Stimulated activated CD8-positive, alpha-beta memory T cell treated with anti-CD3 and anti-CD28 coated beads, Interleukin-7, amount 100 ng/mL, for 1 hour (primary cell): ENCODE measurements around the gene OPN3.

Experiments
- DNase-seq, 2 donors: peaks; one replicate each; pipeline ENCODE4 v3.0.0-alpha.2; 2020; ENCODE audit warnings: low read depth in 2 of 2

OPN3 gene

DNA sequence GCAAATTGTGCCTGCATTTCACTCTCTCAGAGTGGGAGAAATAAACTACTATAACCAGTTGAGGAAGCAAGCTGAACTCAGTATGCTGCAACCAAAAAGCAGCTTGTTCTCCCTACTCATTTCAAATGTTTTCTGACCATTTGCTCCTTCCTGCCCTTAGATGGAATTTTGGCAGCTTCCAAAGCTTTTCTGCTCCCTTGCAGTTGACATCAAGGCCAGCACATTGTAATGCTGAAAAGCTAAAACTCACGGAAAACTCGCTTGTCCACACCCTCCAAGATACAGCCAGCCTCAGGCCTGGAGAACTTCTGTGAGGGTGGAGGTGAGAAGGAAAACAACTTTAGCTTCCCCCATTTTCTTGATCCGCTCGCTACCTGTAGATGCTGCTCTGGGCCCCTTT, 5.0 kb upstream of the OPN3 start:
- no peak for DNase-seq

DNA sequence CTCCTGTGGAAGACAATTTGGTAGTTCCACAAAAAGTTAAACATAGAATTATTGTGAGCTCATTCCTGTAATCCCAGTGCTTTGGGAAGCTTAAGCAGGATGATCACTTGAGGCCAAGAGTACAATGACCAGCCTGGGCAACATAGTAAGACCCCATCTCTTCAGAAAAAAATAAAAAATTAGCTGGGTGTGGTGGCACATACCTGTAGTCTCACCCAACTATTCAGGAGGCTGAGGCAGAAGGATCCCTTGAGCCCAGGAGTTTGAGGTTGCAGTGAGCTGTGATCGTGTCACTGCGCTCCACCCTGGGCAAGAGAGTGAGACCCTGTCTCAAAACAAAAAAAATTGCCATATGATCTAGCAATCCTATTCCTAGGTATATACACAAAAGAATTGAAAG, 4.1 kb upstream of the OPN3 start:
- DNase-seq: no peak

DNA sequence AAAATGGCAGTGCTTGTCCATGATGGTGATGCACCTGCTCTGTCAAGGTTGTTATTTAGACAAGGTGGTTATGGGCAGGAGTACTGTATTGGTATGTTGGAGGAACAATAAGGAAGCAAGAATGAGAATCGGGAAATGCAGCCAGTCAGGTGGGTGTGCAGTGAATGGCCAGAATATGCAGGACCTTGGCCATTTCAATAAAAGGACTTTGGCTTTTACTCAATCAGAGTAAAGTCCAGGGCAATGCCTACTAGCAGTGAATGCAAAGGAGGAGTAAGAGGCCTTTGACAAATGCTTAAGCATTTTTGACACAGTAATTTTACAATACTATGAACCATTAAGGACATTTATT, 2.4 kb upstream of the OPN3 start:
- no peak for DNase-seq

DNA sequence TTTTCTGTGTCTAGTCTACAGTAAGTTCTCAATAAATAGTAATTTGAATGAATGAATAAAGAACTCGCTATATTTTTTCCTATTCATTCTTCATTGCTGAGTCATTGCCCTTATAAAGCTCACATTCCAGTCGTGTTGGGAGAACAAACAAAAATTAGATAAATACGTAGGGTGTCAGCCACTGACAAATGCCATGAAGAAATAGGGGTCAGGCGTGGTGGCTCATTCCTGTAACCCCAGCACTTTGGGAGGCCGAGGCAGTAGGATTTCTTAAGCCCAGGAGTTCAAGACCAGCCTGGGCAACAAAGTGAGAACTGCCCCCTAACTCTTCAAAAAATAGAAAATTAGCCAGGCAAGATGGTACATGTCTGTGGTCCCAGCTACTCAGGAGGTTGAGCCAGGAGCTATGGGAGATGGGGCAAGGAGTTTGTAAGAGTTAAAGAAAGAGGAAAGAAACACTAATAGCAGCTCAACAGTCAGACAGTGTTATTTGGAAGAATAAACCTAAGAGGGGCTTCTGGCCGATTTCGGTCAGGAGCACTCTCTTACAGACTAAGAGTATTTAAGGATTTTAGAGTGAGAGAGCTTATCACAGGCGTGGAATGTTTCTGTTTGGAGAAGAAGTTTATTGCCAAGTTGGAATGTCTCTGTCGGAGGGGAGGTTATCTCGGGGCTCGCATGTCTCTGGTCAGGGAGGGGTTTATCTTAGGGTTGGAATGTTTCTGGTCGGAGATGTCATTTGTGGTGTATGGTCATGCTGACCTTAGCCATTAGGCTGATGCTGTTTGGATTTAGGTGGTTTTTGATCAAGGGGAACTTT, 1.8 kb upstream of the OPN3 start:
- DNase-seq: no peak

DNA sequence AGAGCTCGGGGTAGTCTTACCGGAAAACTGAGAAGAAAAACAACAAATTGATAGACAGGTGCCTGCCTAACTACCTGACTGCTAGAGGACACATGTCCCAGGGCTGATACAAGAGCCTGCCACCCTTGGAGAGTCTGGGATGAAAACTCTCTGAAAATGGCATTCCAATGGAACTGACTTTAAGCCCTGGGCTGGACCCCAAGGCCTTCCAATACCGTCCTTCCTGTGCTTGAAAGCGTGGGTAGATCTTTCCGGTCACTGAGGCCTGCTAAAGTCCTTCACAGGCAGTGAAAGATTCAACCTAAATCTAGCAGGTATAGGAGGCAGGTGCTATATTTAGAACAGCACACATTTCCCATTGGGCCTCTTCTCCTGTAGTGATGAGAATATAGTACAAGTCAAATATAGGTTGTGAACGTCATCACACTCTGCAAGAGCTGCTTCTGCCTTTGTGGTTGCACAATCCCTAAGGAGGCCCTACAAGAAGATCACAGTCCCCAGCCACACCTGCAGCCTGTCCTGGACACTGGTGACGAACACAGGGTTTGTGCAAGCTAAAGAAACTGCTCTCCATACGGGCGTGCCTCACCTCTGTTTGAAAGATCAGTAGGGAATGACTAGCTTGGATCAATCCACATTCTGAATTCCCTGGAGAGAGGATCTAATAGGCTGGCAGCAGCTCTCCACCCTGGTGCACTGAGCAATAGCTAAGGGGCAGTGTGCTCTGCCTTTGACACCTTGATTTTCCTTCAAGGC, 876 bp upstream of the OPN3 start:
- no peak for DNase-seq

DNA sequence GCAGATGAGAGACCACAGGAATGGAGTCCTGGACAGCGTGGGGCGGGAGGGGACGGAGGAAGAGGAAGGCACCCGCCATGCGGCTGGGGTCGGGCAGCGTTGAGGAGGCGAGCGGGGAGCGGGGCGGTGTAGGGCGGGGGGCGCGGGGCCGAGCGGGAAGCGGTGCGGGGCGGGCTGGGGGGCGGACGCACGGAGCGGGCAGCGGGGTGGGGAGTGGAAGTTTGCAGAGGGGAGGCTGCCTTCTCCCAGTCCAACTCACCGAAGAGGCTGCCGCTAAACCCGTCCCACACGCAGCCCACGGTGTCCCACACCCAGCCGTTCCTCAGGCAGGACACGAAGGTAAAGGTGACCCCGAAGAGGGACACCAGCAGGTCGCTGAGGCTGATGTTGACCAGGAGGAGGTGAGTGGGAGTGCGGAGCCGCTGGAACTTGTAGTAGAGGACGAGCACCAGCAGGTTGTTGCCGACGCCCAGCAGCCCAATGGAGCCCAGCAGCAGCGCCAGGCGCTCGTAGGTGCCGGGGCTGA, 483 bp downstream of the OPN3 start:
- DNase-seq: peak in 1 of 2 donors; percentile 3

DNA sequence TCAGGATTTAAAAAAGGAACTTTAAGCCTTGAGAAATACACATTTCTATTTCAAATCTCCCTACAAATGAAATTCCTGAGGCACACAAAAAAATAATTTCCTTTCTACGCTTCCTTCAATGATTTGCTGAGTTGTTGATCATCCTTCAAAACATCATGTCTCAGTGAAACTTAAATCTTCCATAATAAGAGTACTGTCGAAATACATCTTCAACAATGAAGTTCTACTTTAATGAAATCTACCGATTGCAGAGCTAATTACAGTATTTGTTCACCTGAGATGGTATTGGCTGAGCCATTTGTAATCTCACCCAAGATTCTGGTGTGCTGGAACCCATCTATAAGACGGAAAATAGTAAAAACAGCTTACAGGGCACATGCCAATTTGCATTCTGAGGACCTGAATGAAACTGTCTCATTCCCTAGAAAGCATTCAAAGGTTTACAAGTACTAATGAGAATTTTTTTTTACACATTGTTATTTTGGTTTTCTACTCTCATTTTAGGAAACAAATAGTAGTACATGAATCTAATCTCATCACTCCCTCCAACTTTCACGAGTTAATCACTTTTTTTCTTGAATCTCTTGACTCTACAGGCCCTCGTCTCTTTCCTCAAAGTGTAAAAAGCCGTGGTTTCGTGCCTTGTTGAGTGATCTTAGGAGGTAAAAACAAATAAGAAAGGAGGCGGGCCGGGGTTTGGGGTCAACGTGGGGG, 1.1 kb downstream of the OPN3 start:
- no peak for DNase-seq

DNA sequence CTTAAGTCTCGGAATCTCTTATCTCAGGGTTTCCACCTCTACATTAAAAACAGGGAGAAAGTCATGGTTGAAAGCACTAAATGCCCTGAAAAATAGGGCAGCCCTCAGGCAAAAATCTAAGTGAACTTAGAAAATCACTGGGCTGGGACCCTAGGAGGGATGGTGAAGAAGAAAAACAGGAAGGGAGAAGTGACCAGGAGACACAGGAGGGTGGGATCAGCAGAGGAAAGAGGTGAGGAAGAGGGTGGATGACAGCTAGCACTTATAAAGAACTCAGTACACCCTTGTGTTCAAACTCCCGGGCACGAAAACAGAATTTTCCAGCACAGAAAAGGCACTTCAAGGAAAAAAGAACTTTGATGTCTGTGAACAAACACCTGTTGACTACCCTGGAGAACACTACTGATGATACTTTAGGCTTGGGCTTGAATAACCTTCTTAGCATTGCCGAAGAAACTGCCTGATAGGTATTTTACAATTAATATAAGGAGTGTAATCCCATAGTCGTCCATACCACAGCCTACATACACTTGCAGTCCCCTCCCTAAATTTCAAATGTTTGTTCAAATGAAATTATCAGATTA, 2.0 kb downstream of the OPN3 start:
- DNase-seq: no peak

DNA sequence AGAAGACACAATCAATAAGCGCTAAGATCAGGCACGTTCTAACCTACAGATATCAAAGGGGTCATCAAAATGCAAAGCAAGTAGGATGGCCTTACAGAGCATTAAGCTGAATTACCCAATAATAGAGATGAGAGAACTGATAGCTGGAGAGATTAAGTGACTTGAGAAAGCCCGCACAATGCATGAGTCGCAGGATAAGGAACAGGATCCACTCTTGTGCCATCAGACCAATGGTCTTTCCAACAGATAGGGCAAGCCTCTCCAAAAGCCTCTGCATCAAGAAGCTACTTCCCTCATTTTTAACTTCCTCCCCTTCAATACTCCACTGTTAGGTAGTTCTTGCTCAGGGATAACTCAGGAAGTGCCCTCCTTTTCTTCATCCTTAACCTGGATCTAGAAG, 2.6 kb downstream of the OPN3 start:
- no peak for DNase-seq

DNA sequence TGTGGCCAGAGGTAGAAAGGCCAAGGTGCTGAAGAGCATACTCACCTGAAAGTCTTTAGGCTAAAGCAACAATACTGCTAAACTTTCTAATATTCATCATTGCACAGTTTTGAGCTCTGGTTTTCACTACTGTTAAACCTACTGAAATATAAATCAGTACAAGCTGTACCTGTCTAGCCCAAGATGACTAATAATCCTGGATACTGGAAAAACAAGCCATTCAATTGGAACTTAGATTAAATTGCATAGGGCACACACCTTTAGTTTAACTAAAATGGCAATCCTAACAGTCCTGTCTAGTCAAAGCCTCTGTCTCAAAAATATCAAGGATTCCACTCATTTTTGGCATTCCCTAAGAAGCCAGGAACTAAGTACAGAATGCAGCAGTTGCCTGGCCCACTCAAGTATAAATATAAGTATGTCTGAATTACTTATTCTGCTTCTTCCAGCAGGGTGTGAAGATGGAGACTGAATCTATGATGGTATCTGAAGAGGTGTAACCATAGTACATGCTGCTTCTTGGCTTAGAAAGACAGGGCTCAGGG, 3.1 kb downstream of the OPN3 start:
- DNase-seq: no peak

DNA sequence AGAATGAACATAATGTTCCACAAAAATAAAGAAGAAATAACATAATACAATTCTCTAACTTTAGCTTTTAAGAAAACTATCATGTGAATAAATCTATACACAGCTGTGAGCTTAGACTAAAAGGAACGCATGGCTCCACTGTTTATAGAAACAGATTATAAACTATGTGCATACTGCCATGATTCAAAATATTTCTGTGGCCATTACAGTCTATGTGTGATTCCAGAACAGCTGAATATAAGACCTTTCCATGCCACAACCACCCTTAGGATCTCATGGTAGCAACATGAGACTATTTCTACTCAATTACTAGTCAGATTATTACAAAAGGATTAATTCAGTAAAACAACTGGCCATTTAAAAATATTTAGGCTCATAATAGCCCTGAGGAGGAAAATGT, 3.9 kb downstream of the OPN3 start:
- no peak for DNase-seq

DNA sequence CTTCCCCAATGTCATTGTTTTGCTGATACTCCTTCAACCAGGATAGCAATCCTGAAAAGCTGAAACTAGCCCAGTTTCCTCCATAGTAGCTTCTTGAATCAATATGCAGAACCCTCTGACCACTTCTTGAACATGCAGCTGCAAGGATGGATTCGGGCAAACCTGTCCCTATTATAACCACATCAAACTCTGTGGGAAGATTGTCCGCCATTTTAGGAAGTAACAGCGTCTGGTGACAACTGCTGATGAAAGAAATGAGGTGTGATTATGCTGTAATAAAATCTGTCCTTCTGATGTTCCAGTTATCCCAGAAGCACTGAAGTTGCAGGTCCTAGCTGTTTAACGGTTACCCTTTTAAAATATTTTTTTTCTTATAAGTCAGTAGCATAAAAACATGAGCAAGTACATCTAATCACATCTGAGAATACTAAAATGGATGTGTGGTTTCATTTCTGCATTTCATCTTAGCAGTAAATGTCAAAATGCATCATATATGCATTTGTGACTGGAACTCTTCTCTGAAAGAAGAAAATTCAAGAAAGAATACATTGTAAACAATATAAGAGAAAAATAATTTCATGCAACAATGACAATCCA, 4.5 kb downstream of the OPN3 start:
- DNase-seq: no peak

DNA sequence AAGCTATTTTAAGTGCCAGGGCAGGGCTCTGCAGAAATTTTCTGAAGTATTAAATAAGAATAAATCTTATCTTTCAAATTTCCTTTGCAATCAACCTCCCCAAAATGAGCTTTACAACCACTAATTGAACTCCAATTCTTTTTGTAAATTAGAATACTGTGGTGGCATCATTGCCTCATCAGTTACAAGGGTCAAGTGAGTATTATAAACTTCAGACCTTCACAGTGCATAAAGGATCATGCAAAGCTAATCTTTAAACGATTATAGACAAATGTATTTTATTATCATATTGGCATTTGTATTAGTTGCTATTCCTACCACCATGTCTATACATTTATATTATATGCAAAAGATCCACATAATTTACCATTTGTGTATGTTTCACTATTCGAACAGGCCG, 7.2 kb downstream of the OPN3 start:
- DNase-seq: no peak

DNA sequence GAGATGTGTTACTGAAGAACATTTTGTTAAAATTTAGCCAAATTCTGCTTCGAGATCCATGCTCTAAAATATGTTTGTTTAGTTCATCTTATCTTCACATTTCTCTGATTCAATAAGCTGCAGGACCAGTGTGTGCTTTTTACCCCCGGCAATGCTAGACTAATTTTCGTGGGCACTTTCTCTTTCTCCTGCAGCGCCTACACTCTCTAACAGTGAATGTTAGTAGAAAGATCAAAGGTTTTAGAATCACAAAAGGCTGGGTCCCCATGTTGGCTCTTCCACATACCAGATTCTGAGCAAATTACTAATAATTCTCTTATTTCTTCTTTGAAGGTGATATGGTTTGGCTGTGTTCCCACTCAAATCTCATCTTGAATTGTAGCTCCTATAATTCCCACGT, 8.5 kb downstream of the OPN3 start:
- no peak for DNase-seq

DNA sequence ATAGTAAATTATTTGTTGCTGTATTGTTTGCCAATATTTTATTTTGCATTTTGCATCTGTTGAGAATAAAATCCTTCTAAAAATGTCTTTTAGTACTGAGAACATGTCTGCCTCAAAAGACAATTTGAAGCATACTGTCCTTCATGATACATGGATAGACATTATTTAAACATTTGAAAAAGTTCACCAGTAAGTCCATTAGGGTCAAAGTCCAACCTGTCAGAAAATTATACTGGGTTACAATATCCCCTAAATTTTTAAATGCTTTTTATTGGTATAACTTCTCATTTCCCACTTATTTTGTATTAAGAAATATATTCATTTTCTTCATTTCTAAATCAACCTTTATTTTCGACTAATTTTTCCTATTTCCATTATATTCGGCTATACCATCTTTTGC, 9.3 kb downstream of the OPN3 start:
- no peak for DNase-seq

DNA sequence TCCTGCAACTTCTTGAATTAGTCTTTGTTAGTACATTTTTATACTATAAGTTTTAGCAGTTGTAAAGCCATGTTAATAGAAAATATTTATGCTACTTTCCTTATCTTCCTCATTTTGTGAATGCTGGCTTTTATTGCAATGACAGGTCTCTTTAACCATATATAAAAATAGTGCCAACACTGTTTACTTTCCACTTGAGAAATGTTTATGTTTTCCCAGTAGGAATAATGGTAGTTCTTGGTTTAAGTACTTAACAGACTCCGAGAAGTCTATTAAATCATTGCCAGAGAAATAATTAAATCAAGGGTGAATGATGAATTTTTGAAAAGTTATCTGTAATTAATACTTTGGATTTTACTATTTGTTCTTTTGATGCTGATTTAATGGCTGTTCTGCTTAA, 9.7 kb downstream of the OPN3 start:
- DNase-seq: no peak

DNA sequence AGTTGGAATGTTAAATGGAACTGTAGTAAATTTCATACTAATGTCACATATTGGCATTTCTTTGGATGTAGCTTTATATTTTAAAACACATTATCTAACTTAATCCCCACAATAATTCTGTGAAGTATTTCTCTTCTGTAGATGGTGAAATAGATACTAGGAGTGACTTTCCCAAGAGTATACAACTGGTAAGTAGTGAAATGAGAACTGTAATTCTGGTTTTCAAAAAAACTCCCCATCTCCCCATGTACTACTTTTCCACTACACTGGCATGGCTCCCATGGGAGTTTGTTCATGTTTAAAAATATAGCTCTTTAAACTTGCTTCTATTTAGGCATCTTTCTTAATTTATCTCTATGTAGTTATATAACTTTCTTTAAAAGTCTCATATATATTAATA, 10.2 kb downstream of the OPN3 start:
- DNase-seq: no peak

DNA sequence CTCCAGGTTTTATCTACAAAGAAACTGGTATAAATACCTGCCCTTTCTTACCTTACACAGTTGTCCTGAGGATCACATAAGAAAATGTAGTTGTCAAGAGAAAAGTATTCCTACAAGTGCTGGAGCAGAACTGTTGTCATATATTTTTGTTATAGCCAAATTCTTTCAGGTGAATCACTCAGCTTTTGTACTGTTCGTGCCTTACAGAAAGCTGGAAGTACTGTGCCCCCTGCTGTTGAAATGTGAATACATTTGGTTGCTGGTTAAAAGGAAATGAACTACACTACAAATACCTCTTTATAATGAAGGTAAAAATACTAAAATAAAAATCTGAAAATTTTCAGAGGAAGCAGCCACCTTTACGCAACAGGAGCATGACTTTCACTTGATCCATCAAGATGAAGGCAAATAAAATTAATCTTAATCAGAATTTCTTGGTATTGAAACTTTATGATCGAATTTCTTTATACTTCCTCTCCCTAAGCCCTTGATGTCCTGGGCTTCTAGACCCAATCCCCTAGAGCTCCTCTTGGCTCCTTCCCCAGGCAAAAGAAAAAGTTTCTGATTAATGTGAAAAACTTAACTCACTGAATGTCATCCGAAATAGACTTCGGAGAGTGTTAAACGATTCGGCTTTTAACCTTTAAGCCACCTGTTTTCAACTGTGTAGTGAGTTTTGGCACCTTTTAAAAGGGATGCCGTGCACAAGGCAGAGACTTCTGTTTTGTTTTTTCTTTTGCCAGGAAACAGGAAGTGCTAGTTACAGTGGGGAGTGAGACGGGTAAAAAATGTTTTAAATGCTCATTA, 12.5 kb downstream of the OPN3 start:
- DNase-seq: no peak

DNA sequence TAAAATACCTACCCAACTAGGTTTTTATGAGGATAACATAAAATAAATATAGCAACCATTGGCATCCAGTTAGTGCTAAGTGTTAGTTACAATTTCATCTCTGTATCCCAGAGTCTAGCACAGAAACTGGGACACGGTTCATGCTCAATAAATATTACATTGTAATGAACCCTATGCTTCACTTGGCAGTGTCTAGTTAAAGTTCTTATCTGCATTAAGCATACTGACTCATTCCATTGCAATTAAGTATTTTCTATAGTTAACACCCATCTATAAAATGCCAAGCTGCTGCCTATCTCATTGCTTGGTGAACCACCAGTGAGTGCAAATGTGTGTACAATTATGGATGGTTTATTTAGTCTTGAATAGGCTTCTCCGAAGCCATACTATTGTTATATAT, 15.2 kb downstream of the OPN3 start:
- DNase-seq: no peak

DNA sequence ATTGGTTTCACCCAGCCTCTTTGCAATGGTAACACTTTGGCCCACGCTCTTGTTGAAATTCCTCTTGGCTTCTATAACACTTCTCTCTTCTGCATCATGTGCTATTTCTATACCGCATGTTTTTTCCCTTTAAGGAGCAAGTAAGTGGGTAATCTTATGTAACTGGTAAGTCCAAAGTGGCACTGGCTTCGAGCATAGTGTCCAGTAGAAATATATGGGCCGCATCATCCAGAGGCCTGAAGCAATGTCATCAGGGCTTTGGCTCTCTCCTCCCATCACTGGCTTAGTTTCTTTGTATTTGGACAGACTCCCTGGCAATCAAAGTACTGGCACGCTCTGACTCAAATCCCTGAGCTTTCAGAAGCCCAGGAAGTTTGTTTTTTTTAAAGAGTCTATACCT, 17.5 kb downstream of the OPN3 start:
- DNase-seq: no peak

DNA sequence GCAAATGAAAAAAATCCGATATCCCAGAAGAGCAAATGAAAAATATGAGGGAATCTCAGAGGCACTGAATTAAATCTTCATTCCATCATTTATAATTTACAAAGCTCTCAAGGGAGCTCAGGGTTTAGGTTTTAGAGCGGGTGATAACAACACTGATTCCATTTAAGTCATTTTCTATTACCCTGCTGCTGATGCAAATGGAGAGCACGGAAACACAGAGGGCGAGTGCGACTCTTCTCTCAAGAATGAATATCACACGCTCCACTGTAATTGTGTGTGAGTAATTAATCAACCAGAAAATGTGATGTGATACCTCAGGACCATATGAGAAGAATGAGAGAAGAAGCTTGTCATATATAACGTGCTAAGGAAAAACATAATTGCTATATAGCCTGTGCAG, 22.7 kb downstream of the OPN3 start:
- no peak for DNase-seq
